Caco-2 (cell line): ENCODE data around the gene ARHGEF10L. TPM values are rescaled to one million over a fixed set of nuclear protein-coding genes. Genes with fewer than 3 reads are reported as not detected.

Source experiments
- BruUV-seq: library from RNA; stranded (reverse); fragments of 400-500 nt; replicated peaks from 2 replicates; lab custom pipeline; 2021; lab: Mats Ljungman, UMichigan
- CTCF ChIA-PET: fragments of 300-600 bp; sonication (Branson Sonifier 250); formaldehyde crosslinking; loops from one replicate; lab custom pipeline; 2022; ENCODE audit warnings: antibody characterized with exemption; lab: Charles Lee
- POLR2A ChIA-PET: fragments of 300-600 bp; sonication (Branson Sonifier 250); formaldehyde crosslinking; loops from one replicate; lab custom pipeline; 2022; ENCODE audit warnings: antibody characterized with exemption; lab: Charles Lee
- DNase-seq, 2 experiments: peaks; one replicate each; pipeline versions ENCODE4 v3.0.0 to v3.0.0-alpha.2; 2020 to 2022
- H3K27me3 ChIP-seq: replicated peaks from 2 replicates; pipeline ENCODE4 v1.6.0; 2011; ENCODE audit warnings: low read length; ENCODE audit not compliant: control insufficient read depth, insufficient read depth
- H3K36me3 ChIP-seq: 2 replicates; pipeline ENCODE4 v1.5.1; 2011; ENCODE audit warnings: low read length; ENCODE audit not compliant: control insufficient read depth, insufficient read depth
- H3K4me1 ChIP-seq: fragments of 250-450 bp; sonication (Bioruptor Pico); 2 replicates; pipeline ENCODE4 v1.5.1; 2020; ENCODE audit warnings: mild to moderate bottlenecking
- H3K4me3 ChIP-seq: 2 replicates; pipeline ENCODE4 v1.5.1; 2011; ENCODE audit warnings: low read depth, mild to moderate bottlenecking, control low read depth, low read length
- H3K9me3 ChIP-seq: fragments of 250-450 bp; sonication (Bioruptor Pico); 2 replicates; pipeline ENCODE4 v1.5.1; 2020; ENCODE audit warnings: mild to moderate bottlenecking, moderate library complexity
- H3K27ac Mint-ChIP-seq: one replicate; pipeline ENCODE4 v1.8.0; 2022; ENCODE audit warnings: mixed read lengths; ENCODE audit not compliant: unreplicated experiment
- H3K27me3 Mint-ChIP-seq: one replicate; pipeline ENCODE4 v1.8.0; 2022; ENCODE audit warnings: mixed read lengths; ENCODE audit not compliant: insufficient read depth, unreplicated experiment
- H3K36me3 Mint-ChIP-seq: one replicate; pipeline ENCODE4 v1.8.0; 2022; ENCODE audit warnings: mild to moderate bottlenecking, mixed read lengths; ENCODE audit not compliant: insufficient read depth, unreplicated experiment
- H3K4me1 Mint-ChIP-seq: one replicate; pipeline ENCODE4 v1.8.0; 2022; ENCODE audit warnings: low read depth, mixed read lengths; ENCODE audit not compliant: unreplicated experiment
- H3K4me3 Mint-ChIP-seq: one replicate; pipeline ENCODE4 v1.8.0; 2022; ENCODE audit warnings: mild to moderate bottlenecking, moderate library complexity, mixed read lengths; ENCODE audit not compliant: unreplicated experiment
- H3K9me3 Mint-ChIP-seq: one replicate; pipeline ENCODE4 v1.8.0; 2022; ENCODE audit warnings: mixed read lengths; ENCODE audit not compliant: unreplicated experiment
- CTCF ChIP-seq, 2 experiments: fragments of 200-600 bp in 1 of 2; IDR thresholded peaks; 1 replicate in 1 of 2; 2 replicates in 1 of 2; pipeline versions ENCODE4 v1.5.1 to v1.8.0; 2011 to 2022; ENCODE audit warnings: antibody characterized with exemption in 1 of 2, control low read depth in 1 of 2, inconsistent platforms in 1 of 2, low read depth in 1 of 2, low read length in 1 of 2, mild to moderate bottlenecking in 1 of 2, moderate library complexity in 1 of 2; ENCODE audit not compliant: insufficient read depth in 1 of 2, severe bottlenecking in 1 of 2, unreplicated experiment in 1 of 2
- intact Hi-C: fragments of 100-400 bp; cut with micrococcal nuclease; formaldehyde crosslinking; loops from one replicate; pipeline ENCODE4 v1.10.0; 2022; ENCODE audit not compliant: unreplicated experiment
- total RNA-seq: library from RNA; stranded (reverse); gene quantifications from 2 replicates; pipeline ENCODE4 v1.2.3, GENCODE V29; 2022

Gene ARHGEF10L
- total RNA-seq, 1 experiment from 2014 or later = 31.3 TPM

DNA sequence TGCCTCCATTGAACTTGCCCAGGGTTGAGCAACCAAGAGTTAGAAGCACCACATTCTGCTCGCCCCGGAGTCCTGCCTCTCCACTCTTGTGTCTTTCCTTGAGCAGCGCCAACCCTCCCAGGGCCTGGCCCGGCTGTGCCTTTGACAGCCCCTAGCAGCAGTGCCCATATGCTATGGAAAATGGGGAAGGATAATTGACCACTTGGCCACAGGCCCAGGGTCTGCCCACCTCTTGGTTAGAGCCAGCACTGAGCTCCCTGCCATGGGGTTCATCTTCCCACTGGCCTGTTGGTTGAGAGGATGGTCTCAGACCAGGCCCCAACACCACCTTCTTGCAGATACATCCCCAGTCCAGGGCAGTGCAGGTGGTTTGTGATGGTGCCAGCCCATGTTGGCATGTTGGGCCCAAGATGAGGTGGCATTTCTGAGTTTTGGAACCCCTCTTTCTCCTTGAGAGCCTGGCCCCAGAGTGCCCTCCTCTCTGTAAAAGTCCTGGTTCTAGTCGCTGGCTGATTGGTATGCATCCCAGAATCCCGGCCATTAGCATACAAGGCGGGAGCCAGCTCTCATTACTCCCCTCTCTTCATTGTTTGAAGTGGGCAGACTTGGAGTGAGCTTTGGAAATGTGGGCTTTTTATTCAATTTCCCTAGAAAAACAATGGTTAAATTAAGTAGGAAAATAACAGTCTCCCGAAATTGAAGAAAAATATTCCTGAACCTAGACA lies 7.6 kb downstream of the ARHGEF10L start:
- no peak for DNase-seq
- ChIA-PET POLR2A (no interaction called here), CTCF (no interaction called here)
- Histone ChIP-seq H3K4me3 (no peak overlapping the region), H3K9me3 (no peaks in the 10 kb centered on the region), H3K27me3 (no peaks in the 10 kb centered on the region), H3K36me3 (no peaks in the 10 kb centered on the region), H3K4me1 (no peaks in the 10 kb centered on the region)
- BruUV-seq = no TSS peak
- TF ChIP-seq CTCF (IDR thresholded peaks at IDR 0.05; ENCODE audit: insufficient read depth in 1 of 2, low read depth in 1 of 2, low read length in 1 of 2, severe bottlenecking in 1 of 2, unreplicated experiment in 1 of 2) = no peak
- H3K4me1 Mint-ChIP-seq = peaks cover 11% of the 10 kb centered on the region
- intact Hi-C loops = no loop called here
- no peaks in the 10 kb centered on the region for H3K9me3 Mint-ChIP-seq
- no peak overlapping the region for H3K4me3 Mint-ChIP-seq
- no peak overlapping the region for H3K27ac Mint-ChIP-seq
- no peaks in the 10 kb centered on the region for H3K27me3 Mint-ChIP-seq
- no peaks in the 10 kb centered on the region for H3K36me3 Mint-ChIP-seq

DNA sequence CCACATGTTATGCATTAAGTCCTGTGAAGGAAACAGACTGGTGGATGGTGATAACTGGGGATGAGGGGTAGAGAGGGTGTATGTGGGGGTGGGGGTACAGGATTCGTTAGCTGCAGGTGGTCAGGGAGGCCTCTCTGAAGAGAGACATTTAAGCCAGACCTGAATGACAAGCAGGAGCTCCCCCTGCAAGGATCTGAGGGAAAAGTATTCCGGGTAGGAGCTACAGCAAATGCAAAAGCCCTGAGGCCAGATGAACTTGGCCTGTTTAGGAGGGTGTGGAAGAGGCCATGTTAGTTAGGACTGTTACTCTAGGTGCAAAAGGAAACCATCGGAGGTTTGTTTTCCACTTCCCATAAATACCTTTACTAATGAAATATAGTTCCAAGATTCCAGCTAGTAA lies 9.9 kb downstream of the ARHGEF10L start:
- Mint-ChIP-seq H3K27ac (no peak overlapping the region), H3K4me1 (peaks cover 11% of the 10 kb centered on the region), H3K4me3 (no peak overlapping the region), H3K9me3 (no peaks in the 10 kb centered on the region), H3K27me3 (no peaks in the 10 kb centered on the region), H3K36me3 (no peaks in the 10 kb centered on the region)
- no peak overlapping the region for H3K4me3 ChIP-seq
- no peaks in the 10 kb centered on the region for H3K36me3 ChIP-seq
- no TSS peak for BruUV-seq
- H3K9me3 ChIP-seq = no peaks in the 10 kb centered on the region
- H3K4me1 ChIP-seq = no peaks in the 10 kb centered on the region
- TF ChIP-seq CTCF (IDR thresholded peaks at IDR 0.05; ENCODE audit: insufficient read depth in 1 of 2, low read depth in 1 of 2, low read length in 1 of 2, severe bottlenecking in 1 of 2, unreplicated experiment in 1 of 2) = no peak
- no peaks in the 10 kb centered on the region for H3K27me3 ChIP-seq
- no peak for DNase-seq
- CTCF ChIA-PET = no interaction called here
- intact Hi-C loops = no loop called here
- POLR2A ChIA-PET = no interaction called here

DNA sequence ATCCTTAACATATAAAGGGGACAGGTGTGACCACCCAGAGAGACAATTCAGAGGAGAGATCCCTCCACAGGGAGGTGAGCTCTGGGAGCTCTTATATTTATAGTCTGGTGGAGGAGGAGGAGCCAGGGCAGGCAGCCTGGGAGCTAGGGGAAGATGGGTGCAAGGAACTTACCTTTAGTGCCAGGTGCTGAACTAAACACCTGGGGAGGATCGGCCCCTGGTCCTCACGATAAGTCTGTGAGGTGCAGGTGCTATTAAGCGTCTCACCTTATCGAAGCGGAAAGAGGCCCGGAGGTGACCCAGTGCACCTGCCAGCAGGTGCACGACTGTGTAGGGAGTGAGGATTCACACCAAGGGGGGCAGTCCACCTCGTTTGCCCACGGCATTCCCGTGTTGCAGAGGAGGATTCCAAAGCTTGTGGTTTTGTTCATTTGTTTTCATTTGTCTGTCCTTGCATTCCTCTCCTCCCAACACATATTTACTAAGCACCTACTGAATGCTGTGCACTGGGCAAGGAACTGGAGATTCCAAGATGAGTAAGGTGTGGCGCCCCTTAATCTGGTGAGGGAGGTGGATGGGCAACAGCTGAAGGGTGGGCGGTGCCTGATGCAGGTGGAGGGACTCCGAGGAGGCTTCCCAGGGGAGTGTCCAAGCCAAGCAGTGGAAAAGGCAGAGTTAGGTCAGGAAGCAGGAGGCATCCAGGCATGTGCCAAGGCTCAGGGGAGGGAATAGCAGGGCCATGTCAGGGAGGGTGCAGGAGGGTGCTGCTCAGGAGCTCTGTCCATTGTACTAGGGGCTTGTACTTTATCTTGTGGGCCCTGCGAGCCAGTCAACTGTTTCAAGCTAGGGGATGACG lies 11.5 kb downstream of the ARHGEF10L start:
- Mint-ChIP-seq H3K36me3 (no peaks in the 10 kb centered on the region), H3K4me1 (peaks cover 11% of the 10 kb centered on the region), H3K27ac (peak overlapping the region; percentile 78), H3K4me3 (no peak overlapping the region), H3K9me3 (no peaks in the 10 kb centered on the region), H3K27me3 (no peaks in the 10 kb centered on the region)
- intact Hi-C loops = no loop called here
- TF ChIP-seq CTCF (IDR thresholded peaks at IDR 0.05; ENCODE audit: insufficient read depth in 1 of 2, low read depth in 1 of 2, low read length in 1 of 2, severe bottlenecking in 1 of 2, unreplicated experiment in 1 of 2) = no peak
- POLR2A ChIA-PET = no interaction called here
- Histone ChIP-seq H3K4me3 (no peak overlapping the region), H3K36me3 (no peaks in the 10 kb centered on the region), H3K27me3 (no peaks in the 10 kb centered on the region), H3K9me3 (no peaks in the 10 kb centered on the region), H3K4me1 (no peaks in the 10 kb centered on the region)
- peak in 1 of 2 experiments; percentile 42 for DNase-seq
- CTCF ChIA-PET = interaction anchor here (1.0 kb wide), 1 partner anchor 28 kb away, joined by 3 read pairs; no protein-coding TSS in a partner anchor
- BruUV-seq = no TSS peak
